Measurements from ENCODE around the gene IRF7.

Gene IRF7

GRCh38 chr11:563066-563811 is 52.5 kb downstream of the IRF7 start:
- TF ChIP-seq CTCF (IDR thresholded peaks at IDR 0.05; ENCODE audit: low read depth, low read length): no peak
- DNase-seq (ENCODE audit: extremely low read depth, low read depth): no peak
